IgD-negative memory B cell (primary cell): ENCODE data around the gene MTCP1. TPM values are rescaled to one million over a fixed set of nuclear protein-coding genes. Genes with fewer than 3 reads are reported as not detected.

ENCODE experiments used
- H3K27ac Mint-ChIP-seq, 3 donors: one replicate each; pipeline ENCODE4 v1.8.0; 2020 to 2022; ENCODE audit warnings: mild to moderate bottlenecking in 3 of 3, mixed read lengths in 3 of 3, moderate library complexity in 1 of 3
- H3K27me3 Mint-ChIP-seq: one replicate; pipeline ENCODE4 v1.8.0; 2021; ENCODE audit warnings: mixed read lengths
- H3K36me3 Mint-ChIP-seq: one replicate; pipeline ENCODE4 v1.8.0; 2020; ENCODE audit warnings: mild to moderate bottlenecking, mixed read lengths
- H3K4me1 Mint-ChIP-seq, 3 donors: one replicate each; pipeline ENCODE4 v1.8.0; 2020 to 2022; ENCODE audit warnings: mixed read lengths in 3 of 3, mild to moderate bottlenecking in 1 of 3
- H3K4me3 Mint-ChIP-seq, 4 donors: one replicate each; pipeline ENCODE4 v1.8.0; 2020 to 2022; ENCODE audit warnings: mild to moderate bottlenecking in 4 of 4, mixed read lengths in 4 of 4, moderate library complexity in 3 of 4
- H3K9me3 Mint-ChIP-seq, 3 donors: one replicate each; pipeline ENCODE4 v1.8.0; 2020 to 2021; ENCODE audit warnings: mixed read lengths in 3 of 3, mild to moderate bottlenecking in 1 of 3
- polyA plus RNA-seq: library from polyadenylated mRNA; unstranded; fragments of 300-500 nt; fragmentation: Illumina TruSeq; gene quantifications from one replicate; pipeline ENCODE4 v1.2.3, GENCODE V29; 2021

The MTCP1 gene
- polyA plus RNA-seq, 1 donor from 2014 or later = 22.6 TPM

GRCh38 chrX:155065035-155065734, 5.8 kb downstream of the MTCP1 start:
- Mint-ChIP-seq H3K27me3 (no peaks in the 10 kb centered on the region), H3K27ac (peak overlapping the region in 1 of 3 donors; percentile 3), H3K4me1 (peaks cover 2 to 9% (median 4%) of the 10 kb centered on the region in 3 donors), H3K4me3 (no peak overlapping the region), H3K9me3 (no peaks in the 10 kb centered on the region), H3K36me3 (no peaks in the 10 kb centered on the region)

DNA sequence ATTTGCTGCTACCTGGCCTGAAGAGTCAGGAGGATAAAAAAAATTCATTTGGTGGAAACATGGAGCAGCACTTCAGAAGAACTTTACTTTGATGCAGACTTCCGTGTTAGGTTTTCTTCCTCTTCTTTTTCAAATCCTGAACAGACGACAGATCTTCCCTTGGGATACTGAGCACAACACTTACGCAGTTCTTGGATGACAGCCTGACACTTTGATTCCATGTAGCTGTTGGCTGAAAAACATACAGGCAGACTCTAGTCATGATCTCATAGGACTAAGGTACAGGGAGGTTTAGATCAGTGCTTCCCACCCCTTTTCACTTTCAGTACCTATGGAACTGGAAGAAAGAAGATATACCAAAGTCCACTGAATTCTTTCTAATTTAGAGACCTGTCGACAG, 9.2 kb downstream of the MTCP1 start:
- H3K27me3 Mint-ChIP-seq = no peaks in the 10 kb centered on the region
- no peak overlapping the region for H3K27ac Mint-ChIP-seq
- peaks cover 0 to 3% (median 2%) of the 10 kb centered on the region in 3 donors for H3K4me1 Mint-ChIP-seq
- H3K4me3 Mint-ChIP-seq = no peak overlapping the region
- H3K9me3 Mint-ChIP-seq = no peaks in the 10 kb centered on the region
- no peaks in the 10 kb centered on the region for H3K36me3 Mint-ChIP-seq

GRCh38 chrX:155056877-155057792, 13.8 kb downstream of the MTCP1 start:
- Mint-ChIP-seq H3K36me3 (no peaks in the 10 kb centered on the region), H3K27ac (peak overlapping the region in 1 of 3 donors; percentile 82), H3K4me1 (peaks cover 0 to 3% (median 0%) of the 10 kb centered on the region in 3 donors), H3K4me3 (peak overlapping the region in 3 of 4 donors; percentile 7 to 85 (median 30)), H3K27me3 (no peaks in the 10 kb centered on the region), H3K9me3 (no peaks in the 10 kb centered on the region)

DNA sequence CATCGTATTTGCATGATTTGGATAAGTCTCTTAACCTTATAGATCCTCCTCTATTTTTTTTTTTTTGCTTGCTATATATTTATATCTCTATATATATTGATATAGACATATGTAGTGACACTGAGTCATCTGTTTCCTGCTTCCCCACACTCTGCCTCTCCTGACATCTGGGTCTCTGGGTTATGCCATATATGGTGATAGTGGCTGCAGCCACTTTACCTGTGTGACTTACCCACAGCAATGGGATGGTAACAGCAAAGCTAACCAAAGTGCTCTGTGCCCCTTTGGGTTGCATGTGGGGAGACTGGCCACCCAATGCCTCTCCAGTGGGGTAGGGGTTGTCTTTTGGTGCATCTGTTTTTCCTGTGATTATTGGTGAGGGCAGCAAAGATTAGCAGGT, 14.5 kb downstream of the MTCP1 start:
- Mint-ChIP-seq H3K27me3 (no peaks in the 10 kb centered on the region), H3K9me3 (no peaks in the 10 kb centered on the region), H3K36me3 (no peaks in the 10 kb centered on the region), H3K4me3 (no peak overlapping the region), H3K27ac (no peak overlapping the region), H3K4me1 (peaks cover 0 to 3% (median 0%) of the 10 kb centered on the region in 3 donors)

GRCh38 chrX:155055494-155055893, 15.4 kb downstream of the MTCP1 start:
- Mint-ChIP-seq H3K27me3 (no peaks in the 10 kb centered on the region), H3K4me3 (no peak overlapping the region), H3K36me3 (no peaks in the 10 kb centered on the region), H3K9me3 (no peaks in the 10 kb centered on the region), H3K4me1 (peaks cover 0 to 3% (median 0%) of the 10 kb centered on the region in 3 donors), H3K27ac (no peak overlapping the region)

GRCh38 chrX:155054255-155054654, 16.7 kb downstream of the MTCP1 start:
- Mint-ChIP-seq H3K36me3 (no peaks in the 10 kb centered on the region), H3K4me3 (no peak overlapping the region), H3K27me3 (no peaks in the 10 kb centered on the region), H3K4me1 (peaks cover 0 to 4% (median 0%) of the 10 kb centered on the region in 3 donors), H3K9me3 (no peaks in the 10 kb centered on the region), H3K27ac (no peak overlapping the region)

- Mint-ChIP-seq H3K4me1 (peaks cover 0 to 5% (median 0%) of the 10 kb centered on the region in 3 donors), H3K4me3 (no peak overlapping the region), H3K27me3 (no peaks in the 10 kb centered on the region), H3K9me3 (no peaks in the 10 kb centered on the region), H3K36me3 (no peaks in the 10 kb centered on the region), H3K27ac (peak overlapping the region in 1 of 3 donors; percentile 24)
Observed at GRCh38 chrX:155053656-155054055, 17.3 kb downstream of the MTCP1 start.

- Mint-ChIP-seq H3K36me3 (no peaks in the 10 kb centered on the region), H3K27ac (peak overlapping the region in 1 of 3 donors; percentile 24), H3K9me3 (no peaks in the 10 kb centered on the region), H3K27me3 (no peaks in the 10 kb centered on the region), H3K4me3 (no peak overlapping the region), H3K4me1 (peaks cover 0 to 5% (median 0%) of the 10 kb centered on the region in 3 donors)
Observed at GRCh38 chrX:155052738-155053498, 18.0 kb downstream of the MTCP1 start.

- H3K27me3 Mint-ChIP-seq = no peaks in the 10 kb centered on the region
- H3K4me1 Mint-ChIP-seq = peaks cover 0 to 2% (median 0%) of the 10 kb centered on the region in 3 donors
- H3K27ac Mint-ChIP-seq = no peak overlapping the region
- no peaks in the 10 kb centered on the region for H3K36me3 Mint-ChIP-seq
- no peaks in the 10 kb centered on the region for H3K9me3 Mint-ChIP-seq
- H3K4me3 Mint-ChIP-seq = no peak overlapping the region
Observed at GRCh38 chrX:155048977-155049619, 21.8 kb downstream of the MTCP1 start.

- H3K9me3 Mint-ChIP-seq = no peaks in the 10 kb centered on the region
Observed at GRCh38 chrX:155046811-155047528, 24.0 kb downstream of the MTCP1 start.

GRCh38 chrX:155046129-155046810, 24.7 kb downstream of the MTCP1 start:
- H3K4me1 Mint-ChIP-seq = peaks cover 0 to 2% (median 2%) of the 10 kb centered on the region in 3 donors
- H3K27me3 Mint-ChIP-seq = no peaks in the 10 kb centered on the region
- no peaks in the 10 kb centered on the region for H3K9me3 Mint-ChIP-seq
- no peaks in the 10 kb centered on the region for H3K36me3 Mint-ChIP-seq
- no peak overlapping the region for H3K27ac Mint-ChIP-seq
- no peak overlapping the region for H3K4me3 Mint-ChIP-seq

More at GRCh38 chrX:155046811-155047528, 24.0 kb downstream of the MTCP1 start:
- Mint-ChIP-seq H3K27ac (no peak overlapping the region), H3K4me1 (peaks cover 0 to 2% (median 2%) of the 10 kb centered on the region in 3 donors), H3K27me3 (no peaks in the 10 kb centered on the region), H3K4me3 (no peak overlapping the region), H3K36me3 (no peaks in the 10 kb centered on the region)

DNA sequence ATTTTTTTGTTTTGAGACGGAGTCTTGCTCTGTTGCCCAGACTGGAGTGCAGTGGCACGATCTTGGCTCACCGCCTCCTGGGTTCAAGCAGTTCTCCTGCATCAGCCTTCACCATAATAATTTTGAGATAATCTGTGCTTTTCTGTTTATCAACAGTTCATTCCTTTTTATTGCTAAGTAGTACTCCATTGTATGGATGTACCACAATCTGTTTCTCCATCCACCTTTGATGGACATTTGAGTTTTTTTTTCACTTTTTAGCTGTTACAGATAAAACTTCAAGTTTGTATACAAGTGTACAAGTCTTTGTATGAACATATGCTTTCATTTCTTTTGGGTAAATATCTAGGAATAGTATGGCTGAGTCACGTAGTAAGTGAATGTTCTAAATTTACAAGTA, 35.2 kb downstream of the MTCP1 start:
- Mint-ChIP-seq H3K4me3 (no peak overlapping the region), H3K27ac (no peak overlapping the region), H3K4me1 (peaks cover 5 to 11% (median 8%) of the 10 kb centered on the region in 3 donors), H3K27me3 (no peaks in the 10 kb centered on the region), H3K9me3 (peaks cover 5 to 8% (median 6%) of the 10 kb centered on the region in 3 donors), H3K36me3 (peaks cover 20% of the 10 kb centered on the region)

DNA sequence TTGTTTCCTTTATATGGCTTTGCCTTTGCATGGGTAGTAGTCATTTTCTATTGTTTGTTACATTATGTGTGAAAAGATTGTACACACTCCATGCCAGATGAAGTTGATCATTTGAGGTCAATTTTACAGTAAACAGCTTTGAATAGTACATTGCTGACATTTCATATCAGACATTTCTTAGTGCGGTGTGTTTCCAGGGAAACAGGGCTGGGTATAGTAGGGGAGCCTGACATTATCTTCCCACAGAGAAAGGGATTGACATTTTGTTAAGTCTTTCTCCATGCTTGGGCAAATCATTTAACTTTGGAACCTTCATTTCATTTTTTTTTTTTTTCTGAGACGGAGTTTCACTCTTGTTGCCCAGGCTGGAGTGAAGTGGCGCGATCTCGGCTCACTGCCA, 39.3 kb downstream of the MTCP1 start:
- Mint-ChIP-seq H3K4me3 (no peak overlapping the region), H3K36me3 (peaks cover 8% of the 10 kb centered on the region), H3K27ac (peak overlapping the region in 1 of 3 donors; percentile 55), H3K9me3 (peaks cover 0 to 6% (median under 1%) of the 10 kb centered on the region in 3 donors), H3K4me1 (peaks cover 5 to 19% (median 8%) of the 10 kb centered on the region in 3 donors), H3K27me3 (no peaks in the 10 kb centered on the region)
